Measurements from ENCODE around the gene XCR1. TPM values are rescaled to one million over a fixed set of nuclear protein-coding genes. Genes with fewer than 3 reads are reported as not detected.
A peak's percentile ranks its signal among the peaks of the same experiment; 100 is the strongest.

The XCR1 gene
- total and polyA plus RNA-seq, 5 experiments from 2014 or later: not detected

GRCh38 chr3:45994419-45995235 lies 32.7 kb downstream of the XCR1 start:
- H3K27me3 Mint-ChIP-seq: peaks cover 0 to 3% (median 0%) of the 10 kb centered on the region in 5 donors
- DNase-seq (peak in 5 of 10 donors; percentile 13 to 66 (median 28)), ATAC-seq (peak; percentile 9 to 20)
- peaks cover 0 to 11% (median 0%) of the 10 kb centered on the region in 3 donors for H3K36me3 Mint-ChIP-seq
- H3K9me3 Mint-ChIP-seq: no peaks in the 10 kb centered on the region
- H3K4me1 Mint-ChIP-seq: peaks cover 22 to 55% (median 50%) of the 10 kb centered on the region in 4 donors
- H3K27ac Mint-ChIP-seq: peak overlapping the region; percentile 73 to 95 (median 90)
- POLR2A ChIA-PET: interaction anchor here (0.8 to 2.9 kb wide), 11 partner anchors 9 to 84 kb away, joined by 3 to 14 read pairs (median 4); partner anchors contain the start of gene CXCR6
- peak overlapping the region; percentile 83 to 91 (median 88) for H3K4me3 Mint-ChIP-seq

GRCh38 chr3:45993421-45994027 lies 33.8 kb downstream of the XCR1 start:
- Mint-ChIP-seq H3K4me3 (peak overlapping the region in 9 of 10 donors; percentile 41 to 91 (median 73)), H3K27ac (peak overlapping the region in 7 of 10 donors; percentile 34 to 79 (median 62)), H3K9me3 (no peaks in the 10 kb centered on the region), H3K27me3 (no peaks in the 10 kb centered on the region), H3K4me1 (peaks cover 24 to 66% (median 60%) of the 10 kb centered on the region in 4 donors), H3K36me3 (peaks cover 0 to 13% (median 0%) of the 10 kb centered on the region in 3 donors)
- POLR2A ChIA-PET: interaction anchor here (0.8 to 2.9 kb wide), 6 partner anchors 14 to 84 kb away, joined by 3 to 12 read pairs (median 4); no protein-coding TSS in a partner anchor
- DNase-seq (peak in 1 of 10 donors; percentile 15), ATAC-seq (peak in 1 of 2 donors; percentile 15)

- Mint-ChIP-seq H3K4me1 (peaks cover 28 to 72% (median 67%) of the 10 kb centered on the region in 4 donors), H3K36me3 (peaks cover 0 to 13% (median 0%) of the 10 kb centered on the region in 3 donors), H3K9me3 (no peaks in the 10 kb centered on the region), H3K27ac (peak overlapping the region in 6 of 10 donors; percentile 34 to 79 (median 74)), H3K27me3 (no peaks in the 10 kb centered on the region), H3K4me3 (peak overlapping the region in 8 of 10 donors; percentile 20 to 85 (median 70))
- POLR2A ChIA-PET: interaction anchor here (1.0 kb wide), 2 partner anchors 13 to 85 kb away, joined by 3 read pairs; no protein-coding TSS in a partner anchor
- DNase-seq (no peak), ATAC-seq (no peak)
These were observed 34.5 kb downstream of the XCR1 start for GRCh38 chr3:45992821-45993221.

GRCh38 chr3:45992133-45992729 lies 35.1 kb downstream of the XCR1 start:
- peaks cover 0 to 16% (median 0%) of the 10 kb centered on the region in 3 donors for H3K36me3 Mint-ChIP-seq
- DNase-seq: no peak

GRCh38 chr3:45991341-45991740 lies 35.9 kb downstream of the XCR1 start:
- Mint-ChIP-seq H3K27ac (peak overlapping the region in 5 of 10 donors; percentile 29 to 80 (median 70)), H3K4me3 (peak overlapping the region in 5 of 10 donors; percentile 16 to 60 (median 30))

More at GRCh38 chr3:45992133-45992729, 35.1 kb downstream of the XCR1 start:
- no peak for ATAC-seq
- Mint-ChIP-seq H3K4me3 (peak overlapping the region in 5 of 10 donors; percentile 10 to 71 (median 34)), H3K27ac (peak overlapping the region in 4 of 10 donors; percentile 44 to 79 (median 52)), H3K27me3 (no peaks in the 10 kb centered on the region), H3K9me3 (no peaks in the 10 kb centered on the region), H3K4me1 (peaks cover 31 to 77% (median 71%) of the 10 kb centered on the region in 4 donors)
- POLR2A ChIA-PET: no interaction called here

GRCh38 chr3:45990181-45990580 lies 37.1 kb downstream of the XCR1 start:
- Mint-ChIP-seq H3K9me3 (no peaks in the 10 kb centered on the region), H3K36me3 (peaks cover 0 to 23% (median 0%) of the 10 kb centered on the region in 3 donors), H3K4me3 (no peak overlapping the region), H3K27ac (peak overlapping the region in 4 of 10 donors; percentile 43 to 73 (median 68)), H3K27me3 (no peaks in the 10 kb centered on the region), H3K4me1 (peaks cover 40 to 80% (median 74%) of the 10 kb centered on the region in 4 donors)
- POLR2A ChIA-PET: interaction anchor here (1.4 kb wide), 1 partner anchor 75 kb away, joined by 3 read pairs; no protein-coding TSS in a partner anchor
- no peak for DNase-seq
- ATAC-seq: no peak

More at GRCh38 chr3:45991341-45991740, 35.9 kb downstream of the XCR1 start:
- Mint-ChIP-seq H3K4me1 (peaks cover 38 to 81% (median 76%) of the 10 kb centered on the region in 4 donors), H3K36me3 (peaks cover 0 to 19% (median 0%) of the 10 kb centered on the region in 3 donors), H3K9me3 (no peaks in the 10 kb centered on the region), H3K27me3 (no peaks in the 10 kb centered on the region)
- ATAC-seq (no peak), DNase-seq (no peak)
- POLR2A ChIA-PET: interaction anchor here (1.0 to 1.4 kb wide), 2 partner anchors 26 to 74 kb away, joined by 3 to 4 read pairs; no protein-coding TSS in a partner anchor

- peaks cover 0 to 36% (median 11%) of the 10 kb centered on the region in 3 donors for H3K36me3 Mint-ChIP-seq
- H3K27ac Mint-ChIP-seq: peak overlapping the region in 2 of 10 donors; percentile 11 to 38
- peaks cover 38 to 73% (median 70%) of the 10 kb centered on the region in 4 donors for H3K4me1 Mint-ChIP-seq
- DNase-seq: no peak
- H3K27me3 Mint-ChIP-seq: no peaks in the 10 kb centered on the region
- POLR2A ChIA-PET: interaction anchor here (0.6 kb wide), 1 partner anchor 263 kb away, joined by 4 read pairs; no protein-coding TSS in a partner anchor
- no peaks in the 10 kb centered on the region for H3K9me3 Mint-ChIP-seq
- no peak overlapping the region for H3K4me3 Mint-ChIP-seq
- no peak for ATAC-seq
These were observed 38.5 kb downstream of the XCR1 start for GRCh38 chr3:45988804-45989203.

GRCh38 chr3:45988362-45988761 lies 38.9 kb downstream of the XCR1 start:
- DNase-seq (no peak), ATAC-seq (no peak)
- Mint-ChIP-seq H3K9me3 (no peaks in the 10 kb centered on the region), H3K36me3 (peaks cover 0 to 40% (median 15%) of the 10 kb centered on the region in 3 donors), H3K27ac (peak overlapping the region in 3 of 10 donors; percentile 22 to 86 (median 38)), H3K27me3 (no peaks in the 10 kb centered on the region), H3K4me1 (peaks cover 38 to 69% (median 66%) of the 10 kb centered on the region in 4 donors), H3K4me3 (no peak overlapping the region)
- POLR2A ChIA-PET: no interaction called here

- ATAC-seq: no peak
- no peak overlapping the region for H3K4me3 Mint-ChIP-seq
These were observed 39.7 kb downstream of the XCR1 start for GRCh38 chr3:45987368-45988291.

GRCh38 chr3:45986303-45986982 lies 40.8 kb downstream of the XCR1 start:
- Mint-ChIP-seq H3K4me1 (peaks cover 25 to 50% (median 47%) of the 10 kb centered on the region in 4 donors), H3K36me3 (peaks cover 0 to 56% (median 24%) of the 10 kb centered on the region in 3 donors), H3K27ac (peak overlapping the region in 5 of 10 donors; percentile 10 to 84 (median 45)), H3K9me3 (no peaks in the 10 kb centered on the region), H3K4me3 (no peak overlapping the region), H3K27me3 (no peaks in the 10 kb centered on the region)
- DNase-seq (no peak), ATAC-seq (no peak)
- POLR2A ChIA-PET: interaction anchor here (1.0 kb wide), 1 partner anchor 10 kb away, joined by 3 read pairs; the partner anchor contains the start of gene FYCO1

More at GRCh38 chr3:45987368-45988291, 39.7 kb downstream of the XCR1 start:
- Mint-ChIP-seq H3K4me1 (peaks cover 32 to 62% (median 59%) of the 10 kb centered on the region in 4 donors), H3K27ac (peak overlapping the region in 5 of 10 donors; percentile 22 to 86 (median 46)), H3K9me3 (no peaks in the 10 kb centered on the region), H3K27me3 (no peaks in the 10 kb centered on the region), H3K36me3 (peaks cover 0 to 47% (median 21%) of the 10 kb centered on the region in 3 donors)
- POLR2A ChIA-PET: no interaction called here
- no peak for DNase-seq

All from naive thymus-derived CD8-positive, alpha-beta T cell (primary cell).